Panc1 (cell line): ENCODE measurements around the gene LILRA5. TPM values are rescaled to one million over a fixed set of nuclear protein-coding genes. Genes with fewer than 3 reads are reported as not detected.
"Not testable (repeated sequence)": the region's sequence is repeated elsewhere in the genome, so short reads cannot be mapped to it uniquely, and the experiment has no call there.

Source experiments
- ATAC-seq: fragments of 200-7000 bp; cut with Tn5 transposase; 2 replicates; pipeline ENCODE4 v1.9.1; 2020; ENCODE audit warnings: mild to moderate bottlenecking, moderate library complexity
- BruUV-seq: library from RNA; stranded (reverse); fragments of 400-500 nt; replicated peaks from 2 replicates; lab custom pipeline; 2021; lab: Mats Ljungman, UMichigan
- CTCF ChIA-PET: fragments of 300-600 bp; sonication (Branson Sonifier 250); formaldehyde crosslinking; loops from one replicate; lab custom pipeline; 2022; ENCODE audit warnings: antibody characterized with exemption; lab: Charles Lee
- POLR2A ChIA-PET: fragments of 300-600 bp; sonication (Branson Sonifier 250); formaldehyde crosslinking; loops from one replicate; lab custom pipeline; 2022; ENCODE audit warnings: antibody characterized with exemption; lab: Charles Lee
- DNase-seq: peaks from one replicate; pipeline ENCODE4 v3.0.0-alpha.2; 2010; ENCODE audit warnings: low read depth, low spot score
- H3K27ac ChIP-seq: 2 replicates; pipeline ENCODE4 v1.5.1; 2011; ENCODE audit warnings: mild to moderate bottlenecking, low read length, inconsistent platforms
- H3K27me3 ChIP-seq: fragments of 200-500 bp; sonication (Bioruptor generic); 2 replicates; pipeline ENCODE4 v1.6.0; 2014; ENCODE audit warnings: low read length, inconsistent platforms; ENCODE audit not compliant: control insufficient read depth, insufficient read depth
- H3K36me3 ChIP-seq: fragments of 200-500 bp; sonication (Bioruptor generic); 2 replicates; pipeline ENCODE4 v1.5.1; 2014; ENCODE audit warnings: inconsistent platforms, mild to moderate bottlenecking, low read length, moderate library complexity; ENCODE audit not compliant: control insufficient read depth, insufficient read depth
- H3K4me1 ChIP-seq: 2 replicates; pipeline ENCODE4 v1.5.1; 2011; ENCODE audit warnings: inconsistent platforms, mild to moderate bottlenecking, low read length, moderate library complexity; ENCODE audit not compliant: control insufficient read depth, insufficient read depth
- H3K4me3 ChIP-seq, 2 experiments: 2 replicates each; pipeline ENCODE4 v1.5.1; 2011 to 2012; ENCODE audit warnings: low read depth in 2 of 2, low read length in 2 of 2, mild to moderate bottlenecking in 2 of 2, inconsistent platforms in 1 of 2, moderate library complexity in 1 of 2
- H3K9me3 ChIP-seq: fragments of 200-500 bp; sonication (Bioruptor generic); 2 replicates; pipeline ENCODE4 v1.5.1; 2014; ENCODE audit warnings: low read depth, mild to moderate bottlenecking, inconsistent platforms, low read length, moderate library complexity; ENCODE audit not compliant: control insufficient read depth, insufficient read depth
- POLR2AphosphoS5 ChIP-seq: IDR thresholded peaks from 2 replicates; pipeline ENCODE4 v1.6.1; 2012; ENCODE audit warnings: mild to moderate bottlenecking, low read depth, low read length, moderate library complexity
- REST ChIP-seq, 2 experiments: IDR thresholded peaks; 2 replicates each; pipeline ENCODE4 v1.6.1; 2011 to 2012; ENCODE audit warnings: low read depth in 2 of 2, control low read depth in 1 of 2, low read length in 1 of 2, mild to moderate bottlenecking in 1 of 2, moderate library complexity in 1 of 2; ENCODE audit not compliant: insufficient read depth in 1 of 2
- SIN3A ChIP-seq: IDR thresholded peaks from 2 replicates; pipeline ENCODE4 v1.6.1; 2012; ENCODE audit warnings: low read depth, mild to moderate bottlenecking, low read length, moderate library complexity, borderline replicate concordance; ENCODE audit not compliant: insufficient read depth
- TCF7L2 ChIP-seq: IDR thresholded peaks from 2 replicates; pipeline ENCODE4 v1.6.1; 2011; ENCODE audit warnings: mild to moderate bottlenecking, low read depth, low read length, inconsistent platforms
- in situ Hi-C: cut with HindIII; loops from 2 replicates; pipeline ENCODE4 v1.10.0; 2016; ENCODE audit warnings: low sequenced_read_pairs, low pct_unique_long_range_greater_than_20kb
- intact Hi-C: fragments of 100-400 bp; cut with micrococcal nuclease; formaldehyde crosslinking; loops from one replicate; pipeline ENCODE4 v1.10.0; 2022; ENCODE audit not compliant: unreplicated experiment
- total RNA-seq: library from RNA; stranded (reverse); gene quantifications from one replicate; pipeline ENCODE4 v1.2.1, GENCODE V29; 2021; ENCODE audit not compliant: unreplicated experiment
- TF ChIP-seq, protein P1 (sequence below): fragments of 450-650 bp; IDR thresholded peaks from 2 replicates; pipeline ENCODE4 v1.5.1; 2017; ENCODE audit warnings: mild to moderate bottlenecking

Gene LILRA5
- total RNA-seq, 1 experiment from 2014 or later = not detected

GRCh38 chr19:54273821-54274220 lies 39.1 kb downstream of the LILRA5 start:
- in situ Hi-C loops (no loop called here), intact Hi-C loops (no loop called here)
- DNase-seq (no peak), ATAC-seq (no peak)
- POLR2A ChIA-PET = interaction anchor here (0.6 kb wide), 1 partner anchor 157 kb away, joined by 3 read pairs; no protein-coding TSS in a partner anchor
- Histone ChIP-seq H3K4me1 (no peaks in the 10 kb centered on the region), H3K27ac (no peak overlapping the region), H3K9me3 (no peaks in the 10 kb centered on the region), H3K4me3 (no peak overlapping the region), H3K36me3 (no peaks in the 10 kb centered on the region), H3K27me3 (peaks cover 27% of the 10 kb centered on the region)
- CTCF ChIA-PET = no interaction called here
- TF ChIP-seq POLR2AphosphoS5 (no peak), TCF7L2 (no peak), SIN3A (no peak)
- TF ChIP-seq, protein P1, sequence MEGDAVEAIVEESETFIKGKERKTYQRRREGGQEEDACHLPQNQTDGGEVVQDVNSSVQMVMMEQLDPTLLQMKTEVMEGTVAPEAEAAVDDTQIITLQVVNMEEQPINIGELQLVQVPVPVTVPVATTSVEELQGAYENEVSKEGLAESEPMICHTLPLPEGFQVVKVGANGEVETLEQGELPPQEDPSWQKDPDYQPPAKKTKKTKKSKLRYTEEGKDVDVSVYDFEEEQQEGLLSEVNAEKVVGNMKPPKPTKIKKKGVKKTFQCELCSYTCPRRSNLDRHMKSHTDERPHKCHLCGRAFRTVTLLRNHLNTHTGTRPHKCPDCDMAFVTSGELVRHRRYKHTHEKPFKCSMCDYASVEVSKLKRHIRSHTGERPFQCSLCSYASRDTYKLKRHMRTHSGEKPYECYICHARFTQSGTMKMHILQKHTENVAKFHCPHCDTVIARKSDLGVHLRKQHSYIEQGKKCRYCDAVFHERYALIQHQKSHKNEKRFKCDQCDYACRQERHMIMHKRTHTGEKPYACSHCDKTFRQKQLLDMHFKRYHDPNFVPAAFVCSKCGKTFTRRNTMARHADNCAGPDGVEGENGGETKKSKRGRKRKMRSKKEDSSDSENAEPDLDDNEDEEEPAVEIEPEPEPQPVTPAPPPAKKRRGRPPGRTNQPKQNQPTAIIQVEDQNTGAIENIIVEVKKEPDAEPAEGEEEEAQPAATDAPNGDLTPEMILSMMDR = no peak
- BruUV-seq = no TSS peak

DNA sequence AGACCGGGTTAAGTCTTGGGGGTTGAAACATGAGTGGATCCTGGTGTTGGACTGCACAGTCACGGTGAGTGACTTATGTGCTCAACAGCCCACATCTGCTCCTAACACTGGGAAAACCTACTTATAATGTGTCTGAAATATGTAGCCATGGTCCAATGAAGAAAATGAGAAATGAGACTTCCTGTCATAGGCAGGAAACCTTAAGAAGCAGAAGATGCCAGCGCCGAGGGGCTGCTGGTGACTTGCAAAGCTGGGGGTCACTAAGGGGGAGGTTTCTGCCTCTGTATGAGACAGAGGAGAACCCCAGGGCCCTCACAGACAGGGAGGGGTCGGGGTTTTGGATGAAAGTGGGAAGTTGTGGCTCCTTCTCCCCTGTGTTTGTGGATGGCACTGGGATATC lies 40.8 kb downstream of the LILRA5 start:
- H3K36me3 ChIP-seq, H3K4me3 ChIP-seq, H3K27ac ChIP-seq, DNase-seq, POLR2A ChIA-PET, BruUV-seq, intact Hi-C loops, H3K4me1 ChIP-seq, in situ Hi-C loops, CTCF ChIA-PET, ATAC-seq, H3K9me3 ChIP-seq: not testable (repeated sequence)
- H3K27me3 ChIP-seq = peaks cover 39% of the 10 kb centered on the region

- in situ Hi-C loops, H3K9me3 ChIP-seq, H3K36me3 ChIP-seq, H3K4me3 ChIP-seq, intact Hi-C loops, H3K27ac ChIP-seq, H3K4me1 ChIP-seq, CTCF ChIA-PET, POLR2A ChIA-PET, DNase-seq, BruUV-seq: not testable (repeated sequence)
- ATAC-seq = 0 out of 2 replicates have a peak, but pooled peaks have one; percentile 44
- H3K27me3 ChIP-seq = peaks cover 39% of the 10 kb centered on the region
Observed at GRCh38 chr19:54271587-54271986, 41.4 kb downstream of the LILRA5 start.

DNA sequence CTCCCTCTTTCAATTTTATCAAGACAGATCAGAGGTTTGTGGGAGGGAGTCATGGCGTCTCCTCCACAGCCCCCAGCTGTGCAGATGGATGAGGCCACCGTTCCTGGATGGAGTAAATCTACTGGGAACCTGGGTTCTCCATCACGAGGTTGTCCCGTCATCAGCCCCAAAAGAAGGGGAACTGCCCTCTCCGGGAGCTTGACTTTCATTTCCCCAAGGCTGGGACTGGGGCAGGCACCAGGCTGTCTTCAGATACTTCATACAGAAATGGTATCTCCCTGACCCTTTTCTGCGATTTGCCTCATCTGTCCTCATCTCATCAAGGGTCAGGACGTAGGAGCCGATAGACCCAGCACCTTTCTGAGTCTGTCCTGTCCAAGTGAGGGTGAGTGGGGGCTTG lies 41.9 kb downstream of the LILRA5 start:
- ATAC-seq (no peak), DNase-seq (no peak)
- intact Hi-C loops (no loop called here), in situ Hi-C loops (no loop called here)
- Histone ChIP-seq H3K27ac (no peak overlapping the region), H3K27me3 (peaks cover 39% of the 10 kb centered on the region), H3K4me3 (no peak overlapping the region), H3K36me3 (no peaks in the 10 kb centered on the region), H3K4me1 (no peaks in the 10 kb centered on the region), H3K9me3 (no peaks in the 10 kb centered on the region)
- TF ChIP-seq TCF7L2 = no peak
- TF ChIP-seq POLR2AphosphoS5 = no peak
- no peak for TF ChIP-seq SIN3A
- TF ChIP-seq, protein P1 = no peak
- TF ChIP-seq REST (IDR thresholded peaks at IDR 0.05; ENCODE audit: insufficient read depth in 1 of 2, low read depth in 2 of 2, low read length in 1 of 2) = no peak
- ChIA-PET CTCF (no interaction called here), POLR2A (no interaction called here)
- no TSS peak for BruUV-seq
